Fibroblast of the conjunctiva (primary cell): ENCODE measurements around the gene DDN.

Experiments
- DNase-seq: peaks from one replicate; pipeline ENCODE4 v3.0.0-alpha.2; 2010; ENCODE audit warnings: low read depth

DDN gene

GRCh38 chr12:48999371-49000131, at the start of gene DDN:
TSS of gene DDN (minus strand) at chr12:48999375. CDS start at chr12:48999287, 88 bp downstream.
- DNase-seq, result no peak

DNA sequence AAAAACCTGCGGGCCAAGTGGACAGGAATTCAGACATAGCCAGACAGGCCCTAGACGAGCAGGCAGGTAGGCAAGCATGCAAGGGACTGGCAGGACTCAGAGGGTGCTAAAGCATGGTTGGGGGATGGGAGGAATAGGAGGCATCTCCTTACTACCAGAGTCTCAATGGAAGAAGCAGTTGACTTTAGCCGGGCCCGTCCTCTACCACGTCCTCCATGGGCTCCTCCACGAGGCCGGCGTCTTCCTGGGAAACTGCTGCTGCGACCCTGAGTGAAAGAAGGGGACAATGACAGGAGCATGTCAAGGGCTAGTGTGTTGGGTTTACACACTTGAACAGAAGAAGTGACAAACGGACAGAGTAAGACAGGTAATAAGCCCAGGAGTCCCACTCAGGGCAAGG, 49.8 kb upstream of the DDN start:
- no peak for DNase-seq

GRCh38 chr12:49046129-49046895, 47.1 kb upstream of the DDN start:
- no peak for DNase-seq

GRCh38 chr12:49044660-49045059, 45.5 kb upstream of the DDN start:
- DNase-seq, result no peak

DNA sequence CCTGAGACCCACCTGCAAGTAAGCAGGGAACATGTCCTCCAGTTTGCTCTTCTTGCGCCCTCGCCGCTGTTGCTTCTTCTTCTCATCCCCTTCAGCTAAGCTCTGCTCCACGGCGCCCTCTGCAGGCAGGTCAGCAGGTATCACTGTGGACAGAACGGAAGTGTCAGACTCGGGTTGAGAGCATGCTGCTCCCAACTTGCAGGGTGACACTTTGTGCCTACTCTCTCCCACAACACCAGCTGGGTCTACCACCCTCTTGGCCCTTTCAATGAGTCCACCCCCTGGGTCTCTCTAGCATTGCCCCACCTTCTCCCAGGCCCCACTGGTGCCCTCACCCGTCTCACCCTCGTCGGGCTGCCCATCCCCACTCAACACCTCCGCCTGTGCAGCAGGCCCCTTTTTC, 44.7 kb upstream of the DDN start:
- no peak for DNase-seq

- no peak for DNase-seq
Observed at GRCh38 chr12:49043241-49043640, 44.1 kb upstream of the DDN start.

DNA sequence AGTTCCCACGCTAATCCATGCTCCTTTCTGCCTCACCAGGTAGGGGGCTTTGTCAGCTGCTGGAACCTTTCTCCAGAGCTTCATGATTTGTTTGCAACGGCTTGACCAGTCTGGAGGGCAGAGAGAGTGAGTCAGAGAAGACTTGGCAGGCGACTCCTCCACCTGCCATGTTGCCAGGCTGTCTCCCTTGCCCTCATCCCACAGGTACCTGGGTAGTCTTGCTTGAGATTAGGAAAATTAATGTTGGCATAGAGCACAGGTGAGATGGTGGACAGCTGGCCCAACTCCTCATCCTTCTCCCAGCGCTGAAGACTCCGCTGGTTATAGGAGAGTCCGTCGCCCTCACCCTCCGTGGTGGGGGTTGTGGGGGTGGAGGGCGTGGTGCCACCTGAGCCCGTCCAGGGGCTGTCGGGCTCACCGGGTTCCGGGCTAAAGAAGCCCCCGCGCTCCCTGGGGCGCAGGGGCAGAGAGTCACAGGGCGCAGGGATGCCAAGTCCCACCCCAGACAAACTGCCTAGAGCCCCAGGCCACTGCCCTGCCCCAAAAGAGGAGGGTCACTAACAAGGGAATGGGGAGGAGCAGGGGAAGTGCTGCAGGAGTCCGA, 42.8 kb upstream of the DDN start:
- DNase-seq, result no peak

- DNase-seq, result no peak
Observed at GRCh38 chr12:49041036-49041880, 42.1 kb upstream of the DDN start.

DNA sequence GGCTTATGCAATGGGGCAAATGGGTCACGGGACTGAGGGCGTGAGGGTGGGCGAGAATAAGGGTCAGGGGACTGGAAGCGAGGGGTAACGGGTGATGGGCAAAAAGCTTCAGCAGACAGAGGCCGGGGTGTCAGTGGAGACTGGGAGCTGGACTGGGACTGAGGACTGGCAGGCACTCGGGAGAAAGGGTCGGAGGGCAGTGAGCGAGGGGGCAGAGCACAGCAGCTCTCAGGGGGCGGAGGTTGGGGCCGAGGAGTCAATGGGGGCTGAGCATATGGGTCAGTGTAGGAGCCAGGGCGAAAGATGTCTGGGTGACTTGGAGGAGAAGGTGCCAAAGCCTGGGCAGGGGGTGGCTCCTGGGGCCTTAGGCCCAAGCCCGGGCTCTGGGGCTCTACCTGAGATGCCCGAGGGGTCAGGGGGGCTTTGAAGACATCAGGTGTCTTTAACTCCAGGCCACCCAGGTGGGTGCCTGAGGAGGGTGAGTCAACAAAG, 41.2 kb upstream of the DDN start:
- no peak for DNase-seq

DNA sequence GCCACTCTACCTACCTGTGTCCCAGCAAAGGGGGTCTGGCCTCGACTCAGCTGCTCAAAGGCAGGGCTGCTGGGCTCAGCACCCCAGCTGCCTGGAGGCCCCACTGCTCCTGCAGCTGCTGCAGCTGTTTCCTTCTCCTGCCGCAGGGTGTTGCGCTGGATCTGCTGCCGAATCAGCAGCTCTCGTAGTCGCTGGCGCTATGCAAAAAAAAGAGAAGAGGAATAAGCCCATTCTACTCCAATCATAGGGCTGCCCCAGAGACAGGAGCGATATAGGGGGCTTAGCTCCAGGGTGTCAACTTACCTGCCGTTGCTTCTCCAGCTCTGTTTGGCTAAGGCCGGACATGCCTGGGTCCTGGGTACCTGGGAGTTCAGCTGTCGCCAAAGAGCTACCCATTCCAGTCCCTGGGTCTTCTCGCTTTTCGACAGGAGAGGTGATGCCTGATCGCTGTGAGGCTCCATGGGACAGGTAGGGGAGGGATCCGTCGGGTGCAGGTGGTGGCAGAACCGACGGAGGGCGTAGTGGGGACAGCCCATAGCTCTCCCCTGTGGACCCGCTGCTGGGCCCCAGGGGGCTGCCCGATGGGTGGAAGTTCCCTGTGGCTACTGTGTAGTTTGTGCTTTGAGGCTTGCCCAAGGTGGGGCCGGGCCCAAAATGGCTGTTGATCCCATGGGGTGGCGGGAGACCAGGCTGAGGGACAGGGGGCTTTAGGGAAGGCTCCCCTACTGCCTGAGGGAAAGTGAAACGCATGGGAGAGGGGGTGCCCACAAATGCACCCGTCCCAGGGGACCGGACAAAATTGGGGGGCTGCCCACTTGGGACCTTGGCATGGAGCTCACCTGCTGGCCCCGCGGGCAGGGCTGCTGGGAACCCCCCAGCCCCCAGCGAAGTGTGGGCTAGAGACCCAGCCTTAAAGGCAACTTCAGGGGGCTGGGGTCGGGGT, 40.5 kb upstream of the DDN start:
- no peak for DNase-seq

DNA sequence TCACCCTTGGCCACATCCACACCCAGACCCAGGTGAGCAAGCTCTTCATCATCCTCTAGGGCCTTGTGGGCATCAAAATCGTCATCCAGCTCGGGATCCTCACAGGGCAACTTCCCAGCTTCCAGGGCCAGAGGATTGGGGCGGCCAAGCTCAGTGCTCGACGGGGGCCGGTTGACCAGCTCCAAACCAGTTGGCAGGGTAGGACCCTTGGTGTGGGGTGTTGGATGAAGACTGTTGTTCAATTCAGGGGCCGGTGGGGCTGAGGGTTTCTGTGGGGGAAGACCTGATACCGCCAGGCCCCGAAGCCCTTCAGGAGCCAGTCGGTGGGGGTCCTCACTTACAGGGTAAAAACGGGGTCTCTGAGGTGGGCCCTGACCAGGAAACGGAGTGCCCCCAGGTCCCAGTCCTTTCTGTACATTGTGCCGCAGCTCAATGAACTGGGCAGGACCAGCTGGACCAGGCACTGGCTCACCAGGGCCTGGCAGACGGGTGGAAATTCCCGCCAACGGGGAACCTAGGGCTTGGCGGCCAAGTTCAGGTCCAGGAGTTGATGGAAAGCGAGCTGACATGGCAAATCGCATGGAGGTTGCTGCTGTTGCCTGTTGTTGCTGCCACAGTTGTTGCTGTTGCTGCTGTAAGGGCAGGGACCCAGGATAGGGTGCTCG, 39.2 kb upstream of the DDN start:
- no peak for DNase-seq

DNA sequence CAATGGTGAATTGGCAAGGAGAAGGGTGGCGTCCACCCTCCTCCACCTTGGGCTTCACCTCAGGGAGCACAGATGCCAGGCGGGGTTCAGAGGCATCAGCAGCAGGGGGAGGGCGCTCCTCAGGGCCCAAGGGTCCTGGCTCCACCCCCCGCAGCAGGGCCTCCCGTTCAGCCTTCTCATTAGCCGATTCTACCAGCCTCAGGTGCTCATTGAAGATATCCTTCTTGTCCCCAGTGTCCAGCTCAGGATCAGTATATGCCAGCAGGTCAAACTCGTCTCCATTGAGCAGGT, 38.7 kb upstream of the DDN start:
- no peak for DNase-seq

GRCh38 chr12:49037111-49037946, 38.2 kb upstream of the DDN start:
- no peak for DNase-seq

- DNase-seq, result no peak
Observed at GRCh38 chr12:49036029-49036428, 36.9 kb upstream of the DDN start.

DNA sequence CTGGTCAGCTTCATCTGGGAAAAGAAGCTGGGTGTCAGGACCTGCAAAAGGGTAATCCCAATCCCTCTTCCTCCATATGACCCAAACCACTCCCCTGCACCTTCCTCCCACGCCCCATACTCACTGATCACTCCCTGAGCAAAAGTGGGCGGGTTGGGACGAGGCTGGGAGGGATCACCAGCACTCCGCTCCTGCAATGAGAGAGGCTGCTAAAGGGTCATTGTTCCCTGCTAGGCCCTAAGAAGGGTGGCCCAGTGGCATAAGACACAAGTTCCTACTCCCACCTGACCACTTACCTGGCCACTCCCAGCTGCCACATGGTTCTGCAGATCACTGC, 35.1 kb upstream of the DDN start:
- DNase-seq, result no peak

- DNase-seq, result no peak
Observed at GRCh38 chr12:49033611-49034285, 34.6 kb upstream of the DDN start.

- DNase-seq, result no peak
Observed at GRCh38 chr12:49032679-49033447, 33.7 kb upstream of the DDN start.

DNA sequence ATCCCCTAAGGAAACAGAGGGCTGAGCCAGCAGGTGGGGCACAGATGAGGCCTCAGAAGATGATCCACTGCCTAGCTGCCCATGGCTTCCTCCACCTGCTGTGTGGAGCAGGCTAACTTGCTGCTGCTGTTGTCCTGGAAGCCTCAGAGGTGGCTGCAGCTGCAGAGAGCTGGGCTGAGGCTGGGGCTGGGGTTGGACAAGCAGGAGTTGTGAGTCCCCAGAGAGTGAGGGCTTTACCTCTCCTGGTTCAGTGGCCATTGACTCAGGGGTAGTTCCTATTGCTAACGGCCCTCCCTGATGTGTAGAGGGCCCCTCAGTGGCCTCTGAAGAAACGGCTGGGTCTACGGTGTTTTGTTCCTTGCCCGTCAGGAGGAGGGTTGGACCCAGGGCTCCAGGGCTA, 33.1 kb upstream of the DDN start:
- DNase-seq, result no peak
